Panc1 (cell line): ENCODE data around the gene USP37. TPM values are rescaled to one million over a fixed set of nuclear protein-coding genes. Genes with fewer than 3 reads are reported as not detected.

Experiments used
- ATAC-seq: fragments of 200-7000 bp; cut with Tn5 transposase; 2 replicates; pipeline ENCODE4 v1.9.1; 2020; ENCODE audit warnings: mild to moderate bottlenecking, moderate library complexity
- BruUV-seq: library from RNA; stranded (reverse); fragments of 400-500 nt; replicated peaks from 2 replicates; lab custom pipeline; 2021; lab: Mats Ljungman, UMichigan
- CTCF ChIA-PET: fragments of 300-600 bp; sonication (Branson Sonifier 250); formaldehyde crosslinking; loops from one replicate; lab custom pipeline; 2022; ENCODE audit warnings: antibody characterized with exemption; lab: Charles Lee
- POLR2A ChIA-PET: fragments of 300-600 bp; sonication (Branson Sonifier 250); formaldehyde crosslinking; loops from one replicate; lab custom pipeline; 2022; ENCODE audit warnings: antibody characterized with exemption; lab: Charles Lee
- DNase-seq: peaks from one replicate; pipeline ENCODE4 v3.0.0-alpha.2; 2010; ENCODE audit warnings: low read depth, low spot score
- H3K27ac ChIP-seq: 2 replicates; pipeline ENCODE4 v1.5.1; 2011; ENCODE audit warnings: mild to moderate bottlenecking, low read length, inconsistent platforms
- H3K27me3 ChIP-seq: fragments of 200-500 bp; sonication (Bioruptor generic); 2 replicates; pipeline ENCODE4 v1.6.0; 2014; ENCODE audit warnings: low read length, inconsistent platforms; ENCODE audit not compliant: control insufficient read depth, insufficient read depth
- H3K36me3 ChIP-seq: fragments of 200-500 bp; sonication (Bioruptor generic); 2 replicates; pipeline ENCODE4 v1.5.1; 2014; ENCODE audit warnings: inconsistent platforms, mild to moderate bottlenecking, low read length, moderate library complexity; ENCODE audit not compliant: control insufficient read depth, insufficient read depth
- H3K4me1 ChIP-seq: 2 replicates; pipeline ENCODE4 v1.5.1; 2011; ENCODE audit warnings: inconsistent platforms, mild to moderate bottlenecking, low read length, moderate library complexity; ENCODE audit not compliant: control insufficient read depth, insufficient read depth
- H3K4me3 ChIP-seq, 2 experiments: 2 replicates each; pipeline ENCODE4 v1.5.1; 2011 to 2012; ENCODE audit warnings: low read depth in 2 of 2, low read length in 2 of 2, mild to moderate bottlenecking in 2 of 2, inconsistent platforms in 1 of 2, moderate library complexity in 1 of 2
- H3K9me3 ChIP-seq: fragments of 200-500 bp; sonication (Bioruptor generic); 2 replicates; pipeline ENCODE4 v1.5.1; 2014; ENCODE audit warnings: low read depth, mild to moderate bottlenecking, inconsistent platforms, low read length, moderate library complexity; ENCODE audit not compliant: control insufficient read depth, insufficient read depth
- CTCF ChIP-seq: fragments of 450-650 bp; IDR thresholded peaks from 2 replicates; pipeline ENCODE4 v1.5.1; 2017; ENCODE audit warnings: mild to moderate bottlenecking
- POLR2AphosphoS5 ChIP-seq: IDR thresholded peaks from 2 replicates; pipeline ENCODE4 v1.6.1; 2012; ENCODE audit warnings: mild to moderate bottlenecking, low read depth, low read length, moderate library complexity
- REST ChIP-seq, 2 experiments: IDR thresholded peaks; 2 replicates each; pipeline ENCODE4 v1.6.1; 2011 to 2012; ENCODE audit warnings: low read depth in 2 of 2, control low read depth in 1 of 2, low read length in 1 of 2, mild to moderate bottlenecking in 1 of 2, moderate library complexity in 1 of 2; ENCODE audit not compliant: insufficient read depth in 1 of 2
- SIN3A ChIP-seq: IDR thresholded peaks from 2 replicates; pipeline ENCODE4 v1.6.1; 2012; ENCODE audit warnings: low read depth, mild to moderate bottlenecking, low read length, moderate library complexity, borderline replicate concordance; ENCODE audit not compliant: insufficient read depth
- TCF7L2 ChIP-seq: IDR thresholded peaks from 2 replicates; pipeline ENCODE4 v1.6.1; 2011; ENCODE audit warnings: mild to moderate bottlenecking, low read depth, low read length, inconsistent platforms
- in situ Hi-C: cut with HindIII; loops from 2 replicates; pipeline ENCODE4 v1.10.0; 2016; ENCODE audit warnings: low sequenced_read_pairs, low pct_unique_long_range_greater_than_20kb
- intact Hi-C: fragments of 100-400 bp; cut with micrococcal nuclease; formaldehyde crosslinking; loops from one replicate; pipeline ENCODE4 v1.10.0; 2022; ENCODE audit not compliant: unreplicated experiment
- total RNA-seq: library from RNA; stranded (reverse); gene quantifications from one replicate; pipeline ENCODE4 v1.2.1, GENCODE V29; 2021; ENCODE audit not compliant: unreplicated experiment

The USP37 gene
- total RNA-seq, 1 experiment from 2014 or later: 19.2 TPM

- no TSS peak for BruUV-seq
- intact Hi-C loops: no loop called here
- Histone ChIP-seq H3K36me3 (peaks cover 10% of the 10 kb centered on the region; the same call in 1 of the 2 replicates), H3K27ac (no peak overlapping the region), H3K9me3 (no peaks in the 10 kb centered on the region), H3K4me3 (no peak overlapping the region), H3K4me1 (no peaks in the 10 kb centered on the region), H3K27me3 (no peaks in the 10 kb centered on the region)
- in situ Hi-C loops: no loop called here
- POLR2A ChIA-PET: no interaction called here
- no peak for DNase-seq
- CTCF ChIA-PET: no interaction called here
- ATAC-seq: no peak
- TF ChIP-seq REST (IDR thresholded peaks at IDR 0.05; ENCODE audit: insufficient read depth in 1 of 2, low read depth in 2 of 2, low read length in 1 of 2) (no peak), TCF7L2 (no peak), POLR2AphosphoS5 (no peak), CTCF (no peak), SIN3A (no peak)
Observed at GRCh38 chr2:218505754-218506371, 62.3 kb downstream of the USP37 start.

GRCh38 chr2:218501665-218502064, 66.5 kb downstream of the USP37 start:
- Histone ChIP-seq H3K4me1 (no peaks in the 10 kb centered on the region), H3K4me3 (no peak overlapping the region), H3K36me3 (peaks cover 11% of the 10 kb centered on the region), H3K27ac (no peak overlapping the region), H3K9me3 (no peaks in the 10 kb centered on the region), H3K27me3 (no peaks in the 10 kb centered on the region)
- CTCF ChIA-PET: interaction anchor here (0.5 kb wide), 1 partner anchor 34 kb away, joined by 3 read pairs; no protein-coding TSS in a partner anchor
- TF ChIP-seq POLR2AphosphoS5 (no peak), SIN3A (no peak), CTCF (no peak), TCF7L2 (no peak), REST (IDR thresholded peaks at IDR 0.05; ENCODE audit: insufficient read depth in 1 of 2, low read depth in 2 of 2, low read length in 1 of 2) (no peak)
- DNase-seq (no peak), ATAC-seq (no peak)
- POLR2A ChIA-PET: interaction anchor here (0.6 kb wide), 1 partner anchor 302 kb away, joined by 3 read pairs; no protein-coding TSS in a partner anchor
- no TSS peak for BruUV-seq
- intact Hi-C loops: no loop called here
- in situ Hi-C loops: no loop called here
